Activated T-cell treated with anti-CD3 and anti-CD28 coated beads, Interleukin-2, amount 50 U/mL, for 1 hour (primary cell): ENCODE results near the gene INPP4A.

Experiments
- DNase-seq: peaks from one replicate; pipeline ENCODE4 v3.0.0-alpha.2; 2020

INPP4A gene

GRCh38 chr2:98477506-98477905, 32.8 kb downstream of the INPP4A start:
- DNase-seq: no peak

GRCh38 chr2:98478088-98478551, 33.5 kb downstream of the INPP4A start:
- DNase-seq: no peak

- DNase-seq: peak; percentile 32
Measured at GRCh38 chr2:98478907-98479306, 34.2 kb downstream of the INPP4A start.

GRCh38 chr2:98479371-98479770, 34.7 kb downstream of the INPP4A start:
- peak; percentile 21 for DNase-seq

- DNase-seq: peak; percentile 51
Measured at GRCh38 chr2:98479959-98480524, 35.4 kb downstream of the INPP4A start.

GRCh38 chr2:98480598-98480997, 35.9 kb downstream of the INPP4A start:
- DNase-seq: peak; percentile 18

GRCh38 chr2:98482362-98482761, 37.7 kb downstream of the INPP4A start:
- DNase-seq: peak; percentile 15

GRCh38 chr2:98483257-98483861, 38.7 kb downstream of the INPP4A start:
- DNase-seq: peak; percentile 18

GRCh38 chr2:98484121-98484557, 39.5 kb downstream of the INPP4A start:
- DNase-seq: peak; percentile 10

GRCh38 chr2:98484652-98485452, 40.2 kb downstream of the INPP4A start:
- peak; percentile 19 for DNase-seq

- no peak for DNase-seq
Measured at GRCh38 chr2:98485453-98485755, 40.7 kb downstream of the INPP4A start.

GRCh38 chr2:98486374-98486981, 41.8 kb downstream of the INPP4A start:
- DNase-seq: peak; percentile 15

GRCh38 chr2:98487101-98487805, 42.6 kb downstream of the INPP4A start:
- DNase-seq: no peak

- DNase-seq: peak; percentile 51
Measured at GRCh38 chr2:98487806-98488189, 43.1 kb downstream of the INPP4A start.

GRCh38 chr2:98488252-98488651, 43.6 kb downstream of the INPP4A start:
- DNase-seq: peak; percentile 15

GRCh38 chr2:98489486-98489885, 44.8 kb downstream of the INPP4A start:
- no peak for DNase-seq

- DNase-seq: peak; percentile 14
Measured at GRCh38 chr2:98489971-98490962, 45.6 kb downstream of the INPP4A start.

GRCh38 chr2:98492441-98492840, 47.8 kb downstream of the INPP4A start:
- peak; percentile 10 for DNase-seq

GRCh38 chr2:98494699-98495098, 50.0 kb downstream of the INPP4A start:
- no peak for DNase-seq

- no peak for DNase-seq
Measured at GRCh38 chr2:98496750-98497493, 52.3 kb downstream of the INPP4A start.
